ENCODE measurements around the gene PDE4B. TPM values are rescaled to one million over a fixed set of nuclear protein-coding genes. Genes with fewer than 3 reads are reported as not detected.

The PDE4B gene
- polyA plus RNA-seq, 1 experiment = 17.6 TPM

DNA sequence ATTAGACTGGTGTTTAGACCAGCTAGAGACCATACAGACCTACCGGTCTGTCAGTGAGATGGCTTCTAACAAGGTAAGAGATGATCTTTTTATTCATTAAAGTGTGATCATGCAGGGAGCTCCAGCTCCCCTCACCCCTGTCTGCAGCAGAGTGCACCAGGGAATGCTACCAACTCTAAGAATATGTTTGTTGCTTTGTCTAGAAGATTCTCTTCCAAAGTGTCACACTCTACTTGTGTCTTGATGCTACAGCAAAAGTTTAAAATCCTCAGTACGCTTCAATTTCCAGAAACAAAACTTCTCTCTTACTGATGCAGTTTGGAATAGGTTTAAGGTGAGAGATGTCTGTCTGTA, 539.8 kb downstream of the PDE4B start:
- Histone ChIP-seq H3K4me3 (ENCODE audit: low read depth, low read length) (peak overlapping the region; percentile 72), H3K27ac (ENCODE audit: low read depth, low read length) (peak overlapping the region; percentile 90), H3K9me3 (ENCODE audit: control insufficient read depth, insufficient read depth, low read length) (no peaks in the 10 kb centered on the region), H3K27me3 (ENCODE audit: control insufficient read depth, insufficient read depth, low read length) (no peaks in the 10 kb centered on the region)
- DNase-seq (ENCODE audit: low read depth, low spot score) = no peak
- TF ChIP-seq, protein P1, sequence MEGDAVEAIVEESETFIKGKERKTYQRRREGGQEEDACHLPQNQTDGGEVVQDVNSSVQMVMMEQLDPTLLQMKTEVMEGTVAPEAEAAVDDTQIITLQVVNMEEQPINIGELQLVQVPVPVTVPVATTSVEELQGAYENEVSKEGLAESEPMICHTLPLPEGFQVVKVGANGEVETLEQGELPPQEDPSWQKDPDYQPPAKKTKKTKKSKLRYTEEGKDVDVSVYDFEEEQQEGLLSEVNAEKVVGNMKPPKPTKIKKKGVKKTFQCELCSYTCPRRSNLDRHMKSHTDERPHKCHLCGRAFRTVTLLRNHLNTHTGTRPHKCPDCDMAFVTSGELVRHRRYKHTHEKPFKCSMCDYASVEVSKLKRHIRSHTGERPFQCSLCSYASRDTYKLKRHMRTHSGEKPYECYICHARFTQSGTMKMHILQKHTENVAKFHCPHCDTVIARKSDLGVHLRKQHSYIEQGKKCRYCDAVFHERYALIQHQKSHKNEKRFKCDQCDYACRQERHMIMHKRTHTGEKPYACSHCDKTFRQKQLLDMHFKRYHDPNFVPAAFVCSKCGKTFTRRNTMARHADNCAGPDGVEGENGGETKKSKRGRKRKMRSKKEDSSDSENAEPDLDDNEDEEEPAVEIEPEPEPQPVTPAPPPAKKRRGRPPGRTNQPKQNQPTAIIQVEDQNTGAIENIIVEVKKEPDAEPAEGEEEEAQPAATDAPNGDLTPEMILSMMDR (IDR thresholded peaks at IDR 0.05; ENCODE audit: low read depth, low read length) = no peak
- POLR2A ChIA-PET = interaction anchor here (1.2 to 2.0 kb wide), 3 partner anchors 15 to 132 kb away, joined by 3 to 19 read pairs (median 3); no protein-coding TSS in a partner anchor
- CTCF ChIA-PET = interaction anchor here (1.0 to 3.0 kb wide), 14 partner anchors 9 to 113 kb away, joined by 3 to 30 read pairs (median 5); no protein-coding TSS in a partner anchor

DNA sequence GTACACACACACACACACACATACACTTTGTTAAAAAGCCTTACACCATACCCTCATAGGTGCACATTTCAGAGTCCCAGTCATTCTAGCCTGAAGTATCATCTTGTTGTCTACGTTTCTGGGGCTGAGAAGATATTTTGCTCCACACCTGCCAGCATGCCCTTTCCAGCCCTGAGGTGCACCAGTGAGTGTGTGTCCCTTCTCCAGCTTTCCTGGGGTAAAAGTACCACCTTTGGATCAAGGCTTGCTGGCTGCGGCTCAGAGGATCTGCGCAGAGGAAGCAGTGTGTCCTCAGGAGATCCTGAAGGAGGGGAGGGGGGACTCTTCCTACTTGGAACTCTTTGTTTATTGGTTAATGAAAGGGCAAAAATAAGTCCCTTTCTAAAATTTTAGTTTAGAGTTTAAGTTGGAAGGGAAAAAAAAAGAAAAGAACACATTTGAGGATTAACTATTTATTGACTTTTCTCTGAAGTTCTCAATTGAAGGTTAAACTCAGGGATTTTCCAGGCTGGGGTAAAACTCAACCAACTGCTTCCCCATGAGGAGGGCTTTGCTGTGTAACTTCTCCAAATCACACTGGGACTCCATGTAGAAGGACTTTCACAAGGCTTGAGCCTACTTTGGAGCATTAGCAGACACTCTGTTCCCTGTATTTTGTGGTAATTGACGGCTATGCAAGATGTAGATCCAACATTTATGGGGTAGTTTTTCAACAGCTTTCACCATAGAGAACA, 540.9 kb downstream of the PDE4B start:
- TF ChIP-seq, protein P1 (IDR thresholded peaks at IDR 0.05; ENCODE audit: low read depth, low read length) = no peak
- H3K27me3 ChIP-seq (ENCODE audit: control insufficient read depth, insufficient read depth, low read length) = no peaks in the 10 kb centered on the region
- no peaks in the 10 kb centered on the region; the same call in 1 of the 2 replicates for H3K9me3 ChIP-seq (ENCODE audit: control insufficient read depth, insufficient read depth, low read length)
- ChIA-PET POLR2A (interaction anchor here (0.6 kb wide), 1 partner anchor 12 kb away, joined by 3 read pairs; no protein-coding TSS in a partner anchor), CTCF (interaction anchor here (0.7 to 3.0 kb wide), 2 partner anchors 9 to 112 kb away, joined by 4 to 30 read pairs; no protein-coding TSS in a partner anchor)
- no peak overlapping the region for H3K27ac ChIP-seq (ENCODE audit: low read depth, low read length)
- DNase-seq (ENCODE audit: low read depth, low spot score) = no peak
- H3K4me3 ChIP-seq (ENCODE audit: low read depth, low read length) = peak overlapping the region; percentile 72

DNA sequence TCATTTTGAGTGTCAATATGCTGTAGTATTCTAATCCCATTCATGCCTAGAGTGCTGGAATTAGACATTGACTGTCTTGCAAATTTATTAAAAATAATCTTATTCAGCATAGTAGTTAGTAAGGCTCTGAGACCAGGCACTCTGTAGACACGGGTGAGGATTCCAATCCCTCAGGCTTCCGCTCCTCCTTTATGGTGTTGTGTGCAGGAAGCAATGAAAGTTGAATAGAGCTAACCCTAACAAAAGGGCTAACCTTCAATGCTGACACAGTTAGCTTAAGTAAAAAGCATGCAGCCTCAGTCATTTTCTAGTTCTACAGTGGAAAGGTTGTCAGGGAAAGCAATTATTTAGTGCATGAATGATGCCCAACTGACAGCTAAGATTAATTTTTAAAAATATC, 541.6 kb downstream of the PDE4B start:
- peak overlapping the region; percentile 72 for H3K4me3 ChIP-seq (ENCODE audit: low read depth, low read length)
- H3K27ac ChIP-seq (ENCODE audit: low read depth, low read length) = no peak overlapping the region
- H3K27me3 ChIP-seq (ENCODE audit: control insufficient read depth, insufficient read depth, low read length) = no peaks in the 10 kb centered on the region
- no peak for DNase-seq (ENCODE audit: low read depth, low spot score)
- POLR2A ChIA-PET = no interaction called here
- H3K9me3 ChIP-seq (ENCODE audit: control insufficient read depth, insufficient read depth, low read length) = no peaks in the 10 kb centered on the region; the same call in 1 of the 2 replicates
- CTCF ChIA-PET = interaction anchor here (0.7 kb wide), 1 partner anchor 92 kb away, joined by 3 read pairs; no protein-coding TSS in a partner anchor
- TF ChIP-seq, protein P1 (IDR thresholded peaks at IDR 0.05; ENCODE audit: low read depth, low read length) = no peak

DNA sequence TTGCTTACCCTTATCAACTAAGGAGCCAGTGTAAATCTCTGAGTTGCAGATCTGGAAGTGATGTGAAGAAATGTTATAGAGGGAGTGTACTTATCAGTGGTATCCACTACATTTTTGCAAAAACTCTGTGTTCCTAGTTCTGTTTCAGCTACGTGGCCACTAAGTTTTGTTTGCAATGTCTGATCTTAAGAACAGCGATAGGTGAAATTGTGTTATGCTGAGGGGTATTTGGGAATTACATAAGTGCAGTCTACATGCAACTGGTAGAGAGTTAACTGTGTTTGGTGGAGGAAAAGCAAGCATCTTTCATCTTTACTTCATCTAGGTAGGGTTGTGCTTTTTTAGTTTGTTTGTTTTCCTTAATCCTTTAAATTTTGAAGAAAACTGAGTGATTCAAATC, 542.4 kb downstream of the PDE4B start:
- Histone ChIP-seq H3K4me3 (ENCODE audit: low read depth, low read length) (no peak overlapping the region), H3K27ac (ENCODE audit: low read depth, low read length) (no peak overlapping the region), H3K9me3 (ENCODE audit: control insufficient read depth, insufficient read depth, low read length) (no peaks in the 10 kb centered on the region; the same call in 1 of the 2 replicates), H3K27me3 (ENCODE audit: control insufficient read depth, insufficient read depth, low read length) (no peaks in the 10 kb centered on the region)
- CTCF ChIA-PET = interaction anchor here (0.7 to 1.7 kb wide), 2 partner anchors 93 to 111 kb away, joined by 3 to 5 read pairs; no protein-coding TSS in a partner anchor
- DNase-seq (ENCODE audit: low read depth, low spot score) = no peak
- POLR2A ChIA-PET = no interaction called here
- TF ChIP-seq, protein P1 (IDR thresholded peaks at IDR 0.05; ENCODE audit: low read depth, low read length) = no peak
